ENCODE results near the gene GUCA1A.
"Not testable (repeated sequence)": the region's sequence is repeated elsewhere in the genome, so short reads cannot be mapped to it uniquely, and the experiment has no call there.

GUCA1A gene

GRCh38 chr6:42211726-42212125 lies 38.6 kb downstream of the GUCA1A start:
- no peak for DNase-seq

- DNase-seq: no peak
These were observed 39.3 kb downstream of the GUCA1A start for GRCh38 chr6:42212442-42212841.

GRCh38 chr6:42216495-42216894 lies 43.3 kb downstream of the GUCA1A start:
- DNase-seq: not testable (repeated sequence)

GRCh38 chr6:42217157-42217518 lies 44.0 kb downstream of the GUCA1A start:
- DNase-seq: no peak

GRCh38 chr6:42217519-42218367 lies 44.6 kb downstream of the GUCA1A start, which contains the start of gene MRPS10:
MRPS10 (minus strand) TSS chr6:42217861; CDS start chr6:42217849, 12 bp downstream.
- DNase-seq: peak; percentile 94 to 97 (median 95)

GRCh38 chr6:42220807-42221206 lies 47.6 kb downstream of the GUCA1A start:
- peak; percentile 29 to 58 (median 52) for DNase-seq

- DNase-seq: no peak
These were observed 48.4 kb downstream of the GUCA1A start for GRCh38 chr6:42221546-42221945.

GRCh38 chr6:42222448-42222847 lies 49.3 kb downstream of the GUCA1A start:
- DNase-seq: no peak

- DNase-seq: peak; percentile 66 to 89 (median 88)
These were observed 51.3 kb downstream of the GUCA1A start for GRCh38 chr6:42224222-42225028.

- peak; percentile 12 to 59 (median 42) for DNase-seq
These were observed 51.8 kb downstream of the GUCA1A start for GRCh38 chr6:42225029-42225339.

- no peak for DNase-seq
These were observed 52.3 kb downstream of the GUCA1A start for GRCh38 chr6:42225419-42225818.

GRCh38 chr6:42226161-42226611 lies 53.0 kb downstream of the GUCA1A start:
- peak in 1 of 3 donors; percentile 16 for DNase-seq

GRCh38 chr6:42226645-42227143 lies 53.5 kb downstream of the GUCA1A start:
- peak in 1 of 3 donors; percentile 8 for DNase-seq

- peak in 1 of 3 donors; percentile 14 for DNase-seq
These were observed 54.1 kb downstream of the GUCA1A start for GRCh38 chr6:42227173-42227850.

- peak in 1 of 3 donors; percentile 9 for DNase-seq
These were observed 55.1 kb downstream of the GUCA1A start for GRCh38 chr6:42228305-42228704.
